Activated effector memory CD4-positive, alpha-beta T cell treated with anti-CD3 and anti-CD28 coated beads, Interleukin-2, amount 50 U/mL, for 16 hours (primary cell): ENCODE measurements around the gene PPP1R27.

Experiments
- DNase-seq: peaks from one replicate; pipeline ENCODE4 v3.0.0-alpha.2; 2020

Gene PPP1R27

GRCh38 chr17:81819708-81820107 is 15.1 kb downstream of the PPP1R27 start:
- no peak for DNase-seq

GRCh38 chr17:81817758-81818147 is 17.1 kb downstream of the PPP1R27 start:
- DNase-seq = no peak

GRCh38 chr17:81815646-81815986 is 19.2 kb downstream of the PPP1R27 start:
- no peak for DNase-seq

GRCh38 chr17:81814748-81815645 is 19.9 kb downstream of the PPP1R27 start:
- no peak for DNase-seq

GRCh38 chr17:81813861-81814683 is 20.8 kb downstream of the PPP1R27 start:
- DNase-seq = no peak

GRCh38 chr17:81813371-81813684 is 21.5 kb downstream of the PPP1R27 start:
- no peak for DNase-seq

- DNase-seq = no peak
Observed at GRCh38 chr17:81812571-81813370, 22.1 kb downstream of the PPP1R27 start.

GRCh38 chr17:81811705-81812570 is 22.9 kb downstream of the PPP1R27 start:
- no peak for DNase-seq

- DNase-seq = no peak
Observed at GRCh38 chr17:81810892-81811704, 23.8 kb downstream of the PPP1R27 start.

GRCh38 chr17:81810476-81810875 is 24.4 kb downstream of the PPP1R27 start:
- no peak for DNase-seq

- no peak for DNase-seq
Observed at GRCh38 chr17:81809556-81809998, 25.3 kb downstream of the PPP1R27 start.

- DNase-seq = no peak
Observed at GRCh38 chr17:81808778-81809555, 25.9 kb downstream of the PPP1R27 start.

GRCh38 chr17:81807839-81808238 is 27.0 kb downstream of the PPP1R27 start:
- DNase-seq = no peak

- no peak for DNase-seq
Observed at GRCh38 chr17:81807210-81807719, 27.6 kb downstream of the PPP1R27 start.

- no peak for DNase-seq
Observed at GRCh38 chr17:81806461-81807209, 28.2 kb downstream of the PPP1R27 start.

GRCh38 chr17:81805707-81806460 is 29.0 kb downstream of the PPP1R27 start:
- DNase-seq = no peak

- DNase-seq = no peak
Observed at GRCh38 chr17:81804559-81805399, 30.1 kb downstream of the PPP1R27 start.
